ENCODE results near the gene TEX22.

The TEX22 gene

GRCh38 chr14:105444859-105445258 is 46.5 kb downstream of the TEX22 start:
- DNase-seq, result no peak

- no peak for DNase-seq
Observed at GRCh38 chr14:105445290-105445689, 47.0 kb downstream of the TEX22 start.

GRCh38 chr14:105445901-105446845 is 47.8 kb downstream of the TEX22 start:
- no peak for DNase-seq

DNA sequence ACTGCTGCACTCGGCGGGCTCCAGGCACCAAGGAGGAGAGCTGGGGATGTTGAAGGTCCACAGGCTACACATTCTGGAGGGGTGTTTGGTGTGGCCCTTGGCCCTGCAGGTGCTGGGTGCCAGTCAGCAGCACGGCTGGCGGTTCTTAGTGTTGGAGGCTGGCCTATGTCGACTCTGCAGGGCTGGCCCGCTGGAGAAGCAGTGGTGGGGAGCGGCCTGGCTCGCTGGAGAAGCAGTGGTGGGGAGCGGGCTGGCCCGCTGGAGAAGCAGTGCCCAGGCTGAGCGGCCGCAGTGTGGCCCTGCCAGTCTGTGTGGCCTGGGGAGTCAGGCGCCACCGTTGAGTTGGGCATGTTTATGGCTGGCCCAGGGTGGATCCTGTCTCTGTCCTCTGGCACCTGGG is 48.6 kb downstream of the TEX22 start:
- no peak for DNase-seq

- DNase-seq, result no peak
Observed at GRCh38 chr14:105447651-105448640, 49.6 kb downstream of the TEX22 start.

GRCh38 chr14:105448706-105449111 is 50.4 kb downstream of the TEX22 start:
- peak; percentile 57 to 59 for DNase-seq

DNA sequence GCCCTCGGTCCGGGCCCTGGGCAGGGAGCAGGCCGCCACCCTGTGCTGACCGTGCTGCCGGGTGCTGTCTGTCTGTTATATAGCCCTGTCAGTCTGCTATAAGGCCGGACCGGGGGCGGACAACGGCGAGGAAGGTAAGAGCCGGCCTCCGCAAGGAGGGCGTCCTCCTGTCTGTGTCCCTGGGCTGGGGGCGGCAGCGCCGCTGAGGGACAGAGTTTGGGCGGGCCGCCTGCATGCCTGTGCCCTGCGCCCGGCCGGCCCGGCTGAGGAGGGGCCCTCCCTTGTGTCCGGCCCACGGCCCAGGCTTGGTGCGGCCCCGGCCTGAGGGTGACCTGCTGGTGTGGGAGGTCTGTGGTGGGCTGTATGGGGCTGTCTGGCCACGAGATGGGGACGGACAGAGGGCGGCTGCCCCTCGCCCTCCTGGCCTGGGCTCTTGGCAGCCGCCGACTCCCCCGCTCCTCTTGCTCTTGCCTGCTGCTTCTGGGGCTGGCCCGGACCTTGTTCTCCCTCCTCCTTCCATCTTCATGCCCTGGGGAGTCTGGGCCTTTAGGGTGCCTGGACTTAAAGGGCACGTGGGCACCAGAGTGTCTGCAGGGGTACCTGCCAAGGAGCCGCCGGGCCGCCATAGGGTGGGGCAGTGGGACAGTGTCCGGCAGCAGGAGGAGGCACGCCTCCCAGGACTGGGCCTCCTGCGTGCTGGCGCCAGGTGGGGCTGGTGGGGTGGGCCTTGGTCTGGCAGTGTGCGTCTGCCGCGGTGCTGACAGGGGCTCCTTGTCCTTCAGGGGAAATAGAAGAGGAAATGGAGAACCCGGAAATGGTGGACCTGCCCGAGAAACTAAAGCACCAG is 51.2 kb downstream of the TEX22 start:
- DNase-seq, result no peak

DNA sequence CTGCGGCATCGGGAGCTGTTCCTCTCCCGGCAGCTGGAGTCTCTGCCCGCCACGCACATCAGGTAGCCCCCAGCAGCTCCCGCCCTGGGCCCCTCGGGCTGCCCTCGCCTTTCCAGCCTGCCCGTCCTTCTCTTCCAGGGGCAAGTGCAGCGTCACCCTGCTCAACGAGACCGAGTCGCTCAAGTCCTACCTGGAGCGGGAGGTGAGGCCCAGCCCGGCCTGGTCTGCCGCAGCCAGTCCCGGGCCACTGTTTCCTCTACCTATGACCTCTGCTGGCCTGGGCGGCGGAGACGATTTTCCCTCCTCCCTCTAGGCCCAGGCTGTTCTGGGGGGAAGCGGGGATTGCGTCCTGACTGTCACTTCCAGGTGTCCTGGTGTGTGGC is 51.8 kb downstream of the TEX22 start:
- no peak for DNase-seq

DNA sequence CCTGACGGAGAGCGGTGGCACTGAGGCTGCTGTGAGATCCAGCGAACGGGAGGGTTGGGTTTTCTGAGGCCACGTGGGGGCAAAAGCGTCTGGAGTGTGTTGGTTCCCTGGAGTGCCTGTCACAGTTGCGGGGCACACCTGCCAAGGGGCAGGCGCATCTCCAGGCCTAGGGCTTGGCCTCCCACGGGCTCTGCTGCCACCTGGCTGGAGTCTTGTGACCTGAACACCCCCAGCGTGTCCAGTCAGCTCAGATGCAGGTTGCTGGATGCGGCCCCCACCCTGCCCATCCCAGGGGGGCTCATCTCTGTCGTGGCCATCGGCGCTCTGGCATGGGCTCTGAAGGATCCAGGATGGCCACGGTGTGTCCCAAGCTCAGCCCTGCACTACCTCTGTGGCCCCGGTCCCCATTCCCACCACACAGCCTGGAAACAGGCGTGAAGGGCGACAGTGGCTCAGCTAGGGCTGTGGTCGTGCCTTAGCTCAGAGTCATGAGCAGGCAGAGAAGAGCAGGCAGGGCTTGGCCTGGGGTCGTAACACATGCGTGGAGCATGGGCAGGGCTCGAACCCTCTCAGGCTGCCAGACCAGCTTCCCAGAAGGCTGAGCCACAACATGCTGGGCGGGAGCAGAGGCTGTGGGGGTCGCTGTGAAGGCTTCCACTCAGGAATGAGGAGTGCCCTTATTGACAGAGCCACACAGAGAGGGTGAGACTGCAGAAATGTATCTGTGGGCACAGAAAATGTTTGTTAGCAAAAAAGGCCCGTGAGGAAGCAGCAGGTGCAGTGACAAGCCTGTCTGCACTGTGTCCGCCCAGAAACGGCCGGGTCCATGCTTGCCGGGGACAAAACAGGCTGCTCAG is 52.8 kb downstream of the TEX22 start:
- no peak for DNase-seq

DNA sequence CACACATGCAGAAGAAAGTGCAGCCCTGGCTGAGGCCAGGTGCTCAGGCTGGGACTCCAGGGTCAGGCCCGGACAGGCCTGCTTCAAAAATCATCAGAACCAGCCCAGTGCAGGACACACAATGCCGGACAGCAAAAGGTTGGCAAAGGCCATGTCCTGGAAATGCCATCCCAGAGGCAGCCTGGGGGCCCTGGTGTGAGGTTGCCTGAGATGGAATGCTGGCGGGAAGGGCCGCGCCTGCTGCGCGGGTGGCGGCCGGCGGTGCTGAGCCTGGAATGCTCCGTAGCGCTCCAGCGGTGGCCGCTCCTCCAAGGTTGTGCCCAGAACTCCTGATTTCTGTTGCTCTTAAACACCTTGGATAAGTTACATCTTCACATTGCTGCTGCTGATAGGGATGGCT is 54.6 kb downstream of the TEX22 start:
- DNase-seq, result no peak

- DNase-seq, result no peak
Observed at GRCh38 chr14:105453847-105454246, 55.5 kb downstream of the TEX22 start.

DNA sequence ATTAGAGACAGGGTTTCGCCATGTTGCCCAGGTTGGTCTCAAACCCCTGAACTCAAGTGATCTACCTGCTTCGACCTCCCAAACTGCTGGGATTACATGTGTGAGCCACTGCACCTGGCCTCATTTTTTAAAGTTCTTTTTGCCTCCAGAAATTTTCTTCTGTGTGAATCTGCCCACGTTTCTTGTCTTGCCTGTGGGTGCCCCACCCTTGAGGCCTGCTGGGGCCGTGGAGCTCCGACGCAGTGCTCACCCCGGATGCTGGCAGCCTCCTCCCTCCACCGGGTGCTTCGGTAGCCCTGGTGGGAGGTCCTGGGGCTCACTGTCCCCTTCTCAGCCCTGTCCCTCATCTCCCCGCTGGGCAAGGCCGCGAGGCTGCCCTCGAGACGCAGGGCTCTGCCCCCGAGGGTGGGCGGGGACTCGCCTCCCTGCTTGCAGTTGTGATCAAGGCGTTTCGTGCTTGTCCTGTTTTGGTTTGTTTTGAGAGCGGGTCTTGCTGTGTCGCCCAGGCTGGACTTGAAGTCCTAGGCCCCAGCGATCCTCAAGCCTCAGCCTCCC is 56.8 kb downstream of the TEX22 start:
- no peak for DNase-seq

GRCh38 chr14:105455766-105456660 is 57.7 kb downstream of the TEX22 start:
- no peak for DNase-seq

DNA sequence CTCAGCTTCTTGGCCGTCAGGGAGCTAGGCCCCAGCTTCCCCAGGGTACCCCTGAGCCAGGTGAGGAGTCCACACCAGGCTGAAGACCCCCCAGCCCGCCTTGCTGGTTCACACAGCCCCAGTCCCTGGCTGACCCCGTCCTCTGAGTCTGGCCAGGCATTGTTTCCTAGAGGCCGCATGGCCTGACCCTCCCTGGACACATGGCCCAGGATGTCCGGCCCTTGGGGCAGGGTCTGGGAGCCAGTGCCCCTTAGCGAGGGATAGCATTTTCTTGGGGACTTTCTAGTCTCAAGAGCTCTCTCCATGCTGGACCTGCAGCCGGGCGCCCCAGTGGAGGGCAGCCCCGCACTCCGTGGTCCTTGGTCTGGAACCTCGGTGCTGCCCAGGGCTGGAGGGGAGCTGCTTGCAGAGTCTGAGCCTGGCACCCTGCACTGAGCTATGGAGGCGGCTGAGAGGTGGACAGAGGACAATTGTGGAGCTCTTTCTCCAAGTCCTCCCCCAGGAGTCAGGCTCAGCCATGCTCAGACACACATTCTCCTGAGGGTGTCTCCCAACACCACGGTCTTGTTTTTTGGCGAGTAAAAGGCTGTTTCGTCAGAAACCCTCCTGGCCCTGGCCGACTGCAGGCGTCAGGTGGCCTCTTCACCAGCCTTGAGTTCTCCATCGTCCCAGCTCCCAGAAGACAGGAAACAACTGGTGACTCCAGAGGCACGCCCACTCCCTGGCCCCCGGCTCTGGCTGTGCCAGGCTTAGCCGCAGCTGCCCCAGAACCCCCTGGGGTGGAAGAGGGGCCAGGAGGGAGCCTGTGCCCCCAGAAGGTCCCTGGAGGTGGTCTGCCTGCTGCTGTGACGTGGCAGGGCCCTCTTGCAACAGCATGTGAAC is 58.6 kb downstream of the TEX22 start:
- no peak for DNase-seq

DNA sequence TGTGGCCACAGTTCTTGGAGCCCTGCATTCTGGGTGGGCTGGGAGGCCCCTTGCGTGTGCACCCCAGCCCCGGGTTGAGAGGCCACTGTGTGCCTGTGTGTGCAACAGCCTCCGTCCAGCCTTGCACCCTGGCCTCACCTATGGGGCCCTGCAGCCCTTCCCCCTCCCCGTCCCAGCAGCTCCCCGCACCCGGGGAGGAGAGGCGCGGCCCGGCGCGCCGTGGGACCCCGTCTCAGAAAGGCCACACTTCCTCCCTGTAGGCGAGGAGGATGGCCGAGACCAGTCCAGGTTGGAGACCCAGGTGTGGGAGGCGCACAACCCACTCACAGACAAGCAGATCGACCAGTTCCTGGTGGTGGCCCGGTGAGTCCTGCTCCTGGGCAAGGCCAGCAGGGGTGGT is 59.7 kb downstream of the TEX22 start:
- DNase-seq, result no peak

DNA sequence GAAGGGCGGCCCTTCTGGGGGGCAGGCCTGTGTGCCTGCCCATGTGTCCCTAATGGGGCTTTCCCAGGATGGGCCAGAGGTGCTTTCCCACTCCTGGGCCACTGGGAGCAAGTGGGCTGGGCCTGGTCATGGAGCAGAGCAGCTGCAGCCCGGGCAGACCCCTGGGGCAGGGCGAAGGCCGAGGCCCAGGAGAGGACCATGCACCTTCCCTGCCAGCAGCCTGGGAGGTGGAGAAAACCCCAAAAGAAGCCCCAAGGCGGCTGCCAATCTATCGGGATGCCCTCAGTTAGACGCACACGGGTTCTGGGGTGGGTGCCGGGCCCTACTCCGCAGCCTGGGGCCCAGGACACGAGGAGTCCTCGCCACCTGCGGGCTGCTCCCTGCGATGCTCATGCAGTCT is 60.2 kb downstream of the TEX22 start:
- no peak for DNase-seq

GRCh38 chr14:105460116-105460515 is 61.8 kb downstream of the TEX22 start:
- no peak for DNase-seq

DNA sequence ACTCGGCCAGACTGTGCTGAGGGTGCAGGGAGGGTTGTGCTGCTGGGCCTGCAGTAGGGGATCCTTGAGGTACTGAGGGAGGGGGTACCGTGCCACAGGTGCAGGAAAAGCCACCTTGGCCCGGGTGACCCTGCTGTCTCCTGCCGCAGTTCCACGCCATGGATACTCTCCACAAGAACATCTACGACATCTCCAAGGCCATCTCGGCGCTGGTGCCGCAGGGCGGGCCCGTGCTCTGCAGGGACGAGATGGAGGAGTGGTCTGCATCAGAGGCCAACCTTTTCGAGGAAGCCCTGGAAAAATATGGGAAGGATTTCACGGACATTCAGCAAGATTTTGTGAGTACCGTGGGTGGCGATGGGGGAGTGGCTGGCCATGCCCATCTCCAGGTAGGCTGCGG is 62.3 kb downstream of the TEX22 start:
- DNase-seq, result no peak

DNA sequence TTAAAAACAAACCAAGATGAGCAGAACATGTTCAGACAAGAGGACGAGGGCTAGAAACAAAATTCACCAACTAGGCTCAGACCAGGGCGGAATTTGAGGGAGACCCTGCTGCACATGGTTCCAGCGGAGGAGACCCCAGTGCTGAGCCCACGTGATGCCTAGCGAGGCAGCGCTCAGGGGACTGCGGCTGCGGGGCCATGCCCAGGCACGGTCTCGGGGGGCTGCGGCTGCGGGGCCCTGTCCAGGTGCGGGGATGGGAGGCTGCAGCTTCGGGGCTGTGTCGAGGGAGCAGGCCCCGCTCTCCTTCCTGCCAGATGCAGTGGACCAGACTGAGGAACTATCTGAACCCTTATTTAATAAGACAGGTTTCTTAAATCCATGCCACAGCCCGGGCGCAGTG is 63.6 kb downstream of the TEX22 start:
- no peak for DNase-seq
